Mesenchymal stem cell (in vitro differentiated cells and primary cell): ENCODE data around the gene AGTR1.

ENCODE experiments used
- DNase-seq: peaks from one replicate; pipeline ENCODE4 v3.0.0-alpha.2; 2013
- H2AFZ ChIP-seq: one replicate; pipeline ENCODE4 v1.6.1; 2013; ENCODE audit warnings: low read depth, mild to moderate bottlenecking, control low read depth, inconsistent platforms, low read length, moderate library complexity
- H2AK5ac ChIP-seq: 2 replicates; pipeline ENCODE4 v1.6.1; 2013; ENCODE audit warnings: low read length, moderate library complexity, mild to moderate bottlenecking, inconsistent platforms; ENCODE audit not compliant: severe bottlenecking
- H2BK120ac ChIP-seq: one replicate; pipeline ENCODE4 v1.6.1; 2013; ENCODE audit warnings: low read depth, mild to moderate bottlenecking, inconsistent platforms, low read length, moderate library complexity
- H2BK12ac ChIP-seq, 2 experiments: one replicate each; pipeline ENCODE4 v1.6.1; 2013; ENCODE audit warnings: inconsistent platforms in 2 of 2, low read length in 2 of 2, mild to moderate bottlenecking in 2 of 2, moderate library complexity in 2 of 2, control low read depth in 1 of 2
- H2BK15ac ChIP-seq: one replicate; pipeline ENCODE4 v1.6.1; 2013; ENCODE audit warnings: mild to moderate bottlenecking, low read depth, inconsistent platforms; ENCODE audit not compliant: poor library complexity, severe bottlenecking
- H2BK5ac ChIP-seq: 2 replicates; pipeline ENCODE4 v1.6.1; 2013; ENCODE audit warnings: low read depth, mild to moderate bottlenecking, low read length, control low read depth, inconsistent platforms; ENCODE audit not compliant: poor library complexity, severe bottlenecking
- H3K14ac ChIP-seq, 2 experiments: one replicate each; pipeline ENCODE4 v1.6.1; 2013; ENCODE audit warnings: inconsistent platforms in 2 of 2, low read length in 2 of 2, control low read depth in 1 of 2, mild to moderate bottlenecking in 1 of 2, moderate library complexity in 1 of 2
- H3K18ac ChIP-seq, 2 experiments: one replicate each; pipeline ENCODE4 v1.6.1; 2013; ENCODE audit warnings: inconsistent platforms in 2 of 2, low read length in 2 of 2, control low read depth in 1 of 2, low read depth in 1 of 2, mild to moderate bottlenecking in 1 of 2
- H3K23ac ChIP-seq, 2 experiments: one replicate each; pipeline ENCODE4 v1.6.1; 2013; ENCODE audit warnings: inconsistent platforms in 2 of 2, low read length in 2 of 2, mild to moderate bottlenecking in 2 of 2, moderate library complexity in 2 of 2, control low read depth in 1 of 2
- H3K27ac ChIP-seq: 2 replicates; pipeline ENCODE4 v1.5.1; 2013; ENCODE audit warnings: mild to moderate bottlenecking, moderate library complexity, low read length, control low read depth, inconsistent platforms; ENCODE audit not compliant: poor library complexity, severe bottlenecking
- H3K27me3 ChIP-seq, 2 experiments: 2 replicates each; pipeline versions ENCODE4 v1.6.1 to v1.7.0; 2013; ENCODE audit warnings: low read length in 2 of 2, mild to moderate bottlenecking in 2 of 2, moderate library complexity in 2 of 2, control low read depth in 1 of 2, inconsistent platforms in 1 of 2; ENCODE audit not compliant: control insufficient read depth in 1 of 2, insufficient read depth in 1 of 2
- H3K36me3 ChIP-seq, 2 experiments: 2 replicates each; pipeline versions ENCODE4 v1.6.1 to v1.7.0; 2013; ENCODE audit warnings: low read length in 2 of 2, control low read depth in 1 of 2, inconsistent platforms in 1 of 2, low read depth in 1 of 2, mild to moderate bottlenecking in 1 of 2; ENCODE audit not compliant: insufficient read depth in 2 of 2, control insufficient read depth in 1 of 2
- H3K4ac ChIP-seq, 2 experiments: one replicate each; pipeline ENCODE4 v1.6.1; 2013; ENCODE audit warnings: inconsistent platforms in 2 of 2, low read length in 2 of 2, mild to moderate bottlenecking in 2 of 2, moderate library complexity in 2 of 2, control low read depth in 1 of 2, low read depth in 1 of 2
- H3K4me1 ChIP-seq: 2 replicates; pipeline ENCODE4 v1.6.1; 2013; ENCODE audit warnings: low read depth, low read length, control low read depth; ENCODE audit not compliant: control insufficient read depth, insufficient read depth
- H3K4me2 ChIP-seq: 2 replicates; pipeline ENCODE4 v1.6.1; 2013; ENCODE audit warnings: low read length, mild to moderate bottlenecking, inconsistent platforms; ENCODE audit not compliant: poor library complexity, severe bottlenecking
- H3K4me3 ChIP-seq, 2 experiments: 2 replicates each; pipeline versions ENCODE4 v1.5.1 to v1.7.0; 2013; ENCODE audit warnings: low read length in 2 of 2, mild to moderate bottlenecking in 2 of 2, control low read depth in 1 of 2, low read depth in 1 of 2; ENCODE audit not compliant: insufficient read depth in 1 of 2
- H3K79me1 ChIP-seq: replicated peaks from 2 replicates; pipeline ENCODE4 v1.6.1; 2013; ENCODE audit warnings: mild to moderate bottlenecking, control low read depth, low read length, inconsistent platforms; ENCODE audit not compliant: poor library complexity, severe bottlenecking
- H3K9ac ChIP-seq: 2 replicates; pipeline ENCODE4 v1.7.0; 2013; ENCODE audit warnings: mild to moderate bottlenecking, low read length, moderate library complexity
- H3K9me3 ChIP-seq: 2 replicates; pipeline ENCODE4 v1.7.0; 2013; ENCODE audit warnings: mild to moderate bottlenecking, low read length; ENCODE audit not compliant: control insufficient read depth
- H4K8ac ChIP-seq: one replicate; pipeline ENCODE4 v1.6.1; 2013; ENCODE audit warnings: inconsistent platforms, mild to moderate bottlenecking, low read length, moderate library complexity
- H4K91ac ChIP-seq: one replicate; pipeline ENCODE4 v1.6.1; 2013; ENCODE audit warnings: mild to moderate bottlenecking, low read length, inconsistent platforms
- WGBS: methylation state at CpG from one replicate; pipeline ENCODE4 v1.1.7; 2013; ENCODE audit warnings: mixed read lengths; 5-methylcytosine and 5-hydroxymethylcytosine counted together

Gene AGTR1

GRCh38 chr3:148736086-148736485 is 38.4 kb downstream of the AGTR1 start:
- Histone ChIP-seq H2BK5ac (no peak overlapping the region), H4K8ac (no peak overlapping the region), H3K4me1 (peaks cover 9% of the 10 kb centered on the region), H3K9me3 (no peaks in the 10 kb centered on the region), H3K9ac (no peak overlapping the region), H2BK120ac (no peak overlapping the region), H3K4me2 (no peak overlapping the region), H3K27ac (peak overlapping the region; percentile 38), H3K18ac (no peak overlapping the region), H2AFZ (no peak overlapping the region), H4K91ac (no peak overlapping the region), H3K79me1 (no peaks in the 10 kb centered on the region), H2BK12ac (no peak overlapping the region), H2AK5ac (no peak overlapping the region), H3K4me3 (no peak overlapping the region), H3K4ac (no peak overlapping the region), H3K36me3 (no peaks in the 10 kb centered on the region), H3K27me3 (no peaks in the 10 kb centered on the region), H3K23ac (no peak overlapping the region), H3K14ac (no peak overlapping the region), H2BK15ac (no peak overlapping the region)
- 92% methylated on average over 1 of the region's 3 CpGs for WGBS
- DNase-seq, result no peak

GRCh38 chr3:148737104-148737530 is 39.4 kb downstream of the AGTR1 start:
- H3K79me1 ChIP-seq, result no peaks in the 10 kb centered on the region
- H3K4me2 ChIP-seq, result no peak overlapping the region
- H2BK5ac ChIP-seq, result no peak overlapping the region
- no peak overlapping the region for H3K23ac ChIP-seq
- H3K14ac ChIP-seq, result peak overlapping the region in 1 of 2 experiments; percentile 37
- H3K9ac ChIP-seq, result no peak overlapping the region
- no peak overlapping the region for H2AFZ ChIP-seq
- peak overlapping the region in 1 of 2 experiments; percentile 18 for H2BK12ac ChIP-seq
- no peak overlapping the region for H3K4ac ChIP-seq
- H3K36me3 ChIP-seq, result no peaks in the 10 kb centered on the region
- H4K8ac ChIP-seq, result no peak overlapping the region
- H2BK15ac ChIP-seq, result no peak overlapping the region
- H2AK5ac ChIP-seq, result no peak overlapping the region
- H3K9me3 ChIP-seq, result no peaks in the 10 kb centered on the region
- H3K27ac ChIP-seq, result no peak overlapping the region
- H3K4me3 ChIP-seq, result no peak overlapping the region
- no peak overlapping the region for H4K91ac ChIP-seq
- H3K4me1 ChIP-seq, result peaks cover 9% of the 10 kb centered on the region
- H2BK120ac ChIP-seq, result no peak overlapping the region
- WGBS, result 67% methylated on average over 1 of the region's 2 CpGs
- no peaks in the 10 kb centered on the region for H3K27me3 ChIP-seq
- no peak overlapping the region for H3K18ac ChIP-seq
- DNase-seq, result peak; percentile 30

DNA sequence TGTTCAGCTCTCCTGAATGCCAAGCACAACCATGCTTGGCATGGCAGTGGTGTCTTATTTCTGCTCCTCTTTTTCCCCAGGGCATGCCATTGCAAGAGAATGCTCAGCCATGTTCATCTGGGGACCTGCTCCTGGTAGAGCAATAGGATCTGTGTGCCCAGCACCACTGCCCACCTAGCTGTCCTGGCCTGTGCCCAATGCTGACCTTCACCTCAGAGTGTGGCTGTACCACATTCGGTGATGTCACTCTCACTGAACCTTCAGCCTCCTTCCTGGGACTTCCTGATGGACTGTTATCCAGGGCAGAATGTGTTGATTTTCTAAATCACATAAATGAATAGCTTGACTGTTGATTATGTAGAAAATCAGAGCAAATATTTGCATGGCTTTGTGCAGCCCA is 42.0 kb downstream of the AGTR1 start:
- Histone ChIP-seq H4K8ac (no peak overlapping the region), H3K79me1 (no peaks in the 10 kb centered on the region), H3K27ac (no peak overlapping the region), H2AFZ (no peak overlapping the region), H2AK5ac (no peak overlapping the region), H2BK12ac (no peak overlapping the region), H2BK120ac (no peak overlapping the region), H3K4me3 (no peak overlapping the region), H3K14ac (no peak overlapping the region), H3K36me3 (no peaks in the 10 kb centered on the region), H3K27me3 (no peaks in the 10 kb centered on the region), H2BK15ac (no peak overlapping the region), H3K4me2 (no peak overlapping the region), H3K4ac (no peak overlapping the region), H4K91ac (no peak overlapping the region), H3K4me1 (peaks cover 8% of the 10 kb centered on the region), H3K18ac (no peak overlapping the region), H3K9ac (no peak overlapping the region), H2BK5ac (no peak overlapping the region), H3K23ac (no peak overlapping the region), H3K9me3 (no peaks in the 10 kb centered on the region)
- 71% methylated on average over 1 of the region's 1 CpG for WGBS
- no peak for DNase-seq

DNA sequence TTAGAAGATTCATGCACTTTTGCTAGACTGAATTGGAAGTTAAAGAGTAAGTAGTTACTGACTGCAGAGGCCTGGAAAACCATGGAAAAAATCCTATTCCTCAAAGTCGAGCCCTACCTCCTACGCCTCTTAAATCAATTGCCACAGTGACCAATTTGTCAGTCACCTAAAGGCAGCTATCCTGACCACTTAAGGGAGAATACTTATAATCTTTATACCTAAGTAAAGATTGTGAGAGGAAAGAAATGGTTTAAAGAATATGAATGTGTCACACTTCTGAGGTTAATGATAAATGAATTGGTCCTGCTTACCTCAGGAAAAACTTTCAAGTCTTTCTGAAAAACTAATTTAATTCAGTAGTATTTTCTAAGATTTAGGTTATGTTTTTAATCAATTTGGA is 42.6 kb downstream of the AGTR1 start:
- no peak overlapping the region for H3K4me3 ChIP-seq
- peak overlapping the region; percentile 3 for H3K27ac ChIP-seq
- H4K8ac ChIP-seq, result no peak overlapping the region
- no peak overlapping the region for H2BK15ac ChIP-seq
- H3K18ac ChIP-seq, result no peak overlapping the region
- no peak overlapping the region for H4K91ac ChIP-seq
- H2AK5ac ChIP-seq, result no peak overlapping the region
- no peaks in the 10 kb centered on the region for H3K9me3 ChIP-seq
- no peak overlapping the region for H2AFZ ChIP-seq
- no peak overlapping the region for H3K14ac ChIP-seq
- no CpG with 5 or more reads among the region's 2 CpGs for WGBS
- H3K79me1 ChIP-seq, result no peaks in the 10 kb centered on the region
- no peak overlapping the region for H3K4me2 ChIP-seq
- H3K4me1 ChIP-seq, result peaks cover 8% of the 10 kb centered on the region
- no peak overlapping the region for H2BK120ac ChIP-seq
- H3K27me3 ChIP-seq, result no peaks in the 10 kb centered on the region
- H3K23ac ChIP-seq, result no peak overlapping the region
- H3K36me3 ChIP-seq, result no peaks in the 10 kb centered on the region
- H3K9ac ChIP-seq, result no peak overlapping the region
- no peak overlapping the region for H2BK12ac ChIP-seq
- DNase-seq, result no peak
- H2BK5ac ChIP-seq, result no peak overlapping the region
- no peak overlapping the region for H3K4ac ChIP-seq
